ENCODE data around the gene HOXA4. TPM values are rescaled to one million over a fixed set of nuclear protein-coding genes. Genes with fewer than 3 reads are reported as not detected.

Gene HOXA4
- total and polyA plus RNA-seq, 2 of the 4 experiments (the other 2 are of a cell fraction) = 0.36 to 8.0 TPM

GRCh38 chr7:27109466-27110185 is 20.9 kb downstream of the HOXA4 start:
- Histone ChIP-seq H2AFZ (replicated peaks; ENCODE audit: low read length, poor library complexity) (peak overlapping the region; percentile 24), H3K9me3 (ENCODE audit: control insufficient read depth, insufficient read depth, low read length) (no peaks in the 10 kb centered on the region), H3K4ac (ENCODE audit: low read depth, low read length) (peak overlapping the region; percentile 92), H2BK120ac (ENCODE audit: low read depth, low read length) (peak overlapping the region; percentile 90), H4K91ac (ENCODE audit: insufficient read depth, low read depth, low read length) (peak overlapping the region; percentile 68), H3K4me2 (ENCODE audit: low read depth, low read length) (peak overlapping the region; percentile 59; the same call in 1 of the 2 replicates), H2BK15ac (ENCODE audit: low read depth, low read length) (peak overlapping the region; percentile 9; the same call in 1 of the 3 replicates), H2AK9ac (replicated peaks; ENCODE audit: low read depth, low read length, poor library complexity) (peak overlapping the region; percentile 11), H3K14ac (replicated peaks; ENCODE audit: low read depth, low read length) (peak overlapping the region; percentile 90), H3K9ac (ENCODE audit: low read depth, low read length) (peak overlapping the region; percentile 92), H3K79me1 (ENCODE audit: low read depth in 1 of 2, low read length in 2 of 2) (peaks cover 0 to 37% of the 10 kb centered on the region in 2 experiments; a peak in 2 of 4 replicates), H3K27me3 (ENCODE audit: control insufficient read depth, insufficient read depth, low read length) (no peaks in the 10 kb centered on the region), H4K8ac (ENCODE audit: low read depth in 2 of 2, low read length in 2 of 2) (peak overlapping the region; percentile 28 to 60; a peak in 2 of 4 replicates), H3K56ac (ENCODE audit: extremely low read depth, insufficient read depth, low read length) (0 out of 2 replicates have a peak overlapping the region, but pooled peaks have one; percentile 26), H3K4me3 (ENCODE audit: insufficient read depth, low read depth, low read length) (no peak overlapping the region), H3K4me1 (ENCODE audit: control insufficient read depth, insufficient read depth, low read length) (peaks cover 36% of the 10 kb centered on the region), H4K20me1 (ENCODE audit: insufficient read depth, low read length) (peaks cover 13% of the 10 kb centered on the region), H4K5ac (ENCODE audit: low read depth, low read length) (peak overlapping the region; percentile 36; the same call in 1 of the 2 replicates), H2BK20ac (ENCODE audit: low read depth, low read length) (peak overlapping the region; percentile 50; the same call in 1 of the 2 replicates), H2BK5ac (ENCODE audit: low read depth, low read length, poor library complexity, severe bottlenecking) (peak overlapping the region; percentile 95), H3K23ac (ENCODE audit: low read depth, low read length) (peak overlapping the region; percentile 98), H2AK5ac (ENCODE audit: low read depth, low read length) (peak overlapping the region; percentile 37; the same call in 1 of the 2 replicates), H3K27ac (ENCODE audit: insufficient read depth, low read length) (peak overlapping the region; percentile 98), H3K36me3 (ENCODE audit: control insufficient read depth, insufficient read depth, low read length) (peaks cover 9% of the 10 kb centered on the region; the same call in 1 of the 2 replicates), H3K18ac (ENCODE audit: low read depth, low read length) (peak overlapping the region; percentile 16; the same call in 1 of the 2 replicates), H3K9me1 (ENCODE audit: insufficient read depth, low read length) (peaks cover 13% of the 10 kb centered on the region; the same call in 1 of the 2 replicates)
- ChIA-PET POLR2A (ENCODE audit: unreplicated experiment) (interaction anchor here (0.6 kb wide), 1 partner anchor 25 kb away, joined by 4 read pairs; no protein-coding TSS in a partner anchor), CTCF (no interaction called here)
- DNase-seq (peak; percentile 25), ATAC-seq (ENCODE audit: low read depth) (no peak)
- in situ Hi-C loops (cut with MboI; ENCODE audit: low sequenced_read_pairs) (loop anchor here (10.0 kb wide), 1 partner anchor 915 kb away; no protein-coding TSS in a partner anchor), dilution Hi-C loops (cut with HindIII; ENCODE audit: low sequenced_read_pairs, unreplicated experiment) (no loop called here), intact Hi-C loops (cut with micrococcal nuclease) (no loop called here)
- BruUV-seq (replicated peaks) = no TSS peak
- TF ChIP-seq CHD1 (IDR thresholded peaks at IDR 0.05; ENCODE audit: low read depth, low read length) = no peak
- no peak for TF ChIP-seq BHLHE40 (IDR thresholded peaks at IDR 0.05; ENCODE audit: low read depth, low read length)
- TF ChIP-seq, protein P1, sequence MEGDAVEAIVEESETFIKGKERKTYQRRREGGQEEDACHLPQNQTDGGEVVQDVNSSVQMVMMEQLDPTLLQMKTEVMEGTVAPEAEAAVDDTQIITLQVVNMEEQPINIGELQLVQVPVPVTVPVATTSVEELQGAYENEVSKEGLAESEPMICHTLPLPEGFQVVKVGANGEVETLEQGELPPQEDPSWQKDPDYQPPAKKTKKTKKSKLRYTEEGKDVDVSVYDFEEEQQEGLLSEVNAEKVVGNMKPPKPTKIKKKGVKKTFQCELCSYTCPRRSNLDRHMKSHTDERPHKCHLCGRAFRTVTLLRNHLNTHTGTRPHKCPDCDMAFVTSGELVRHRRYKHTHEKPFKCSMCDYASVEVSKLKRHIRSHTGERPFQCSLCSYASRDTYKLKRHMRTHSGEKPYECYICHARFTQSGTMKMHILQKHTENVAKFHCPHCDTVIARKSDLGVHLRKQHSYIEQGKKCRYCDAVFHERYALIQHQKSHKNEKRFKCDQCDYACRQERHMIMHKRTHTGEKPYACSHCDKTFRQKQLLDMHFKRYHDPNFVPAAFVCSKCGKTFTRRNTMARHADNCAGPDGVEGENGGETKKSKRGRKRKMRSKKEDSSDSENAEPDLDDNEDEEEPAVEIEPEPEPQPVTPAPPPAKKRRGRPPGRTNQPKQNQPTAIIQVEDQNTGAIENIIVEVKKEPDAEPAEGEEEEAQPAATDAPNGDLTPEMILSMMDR (conservative IDR thresholded peaks at IDR 0.05; ENCODE audit: low read depth, low read length) = no peak
- TF ChIP-seq ELK1 (IDR thresholded peaks at IDR 0.05; ENCODE audit: borderline replicate concordance, low read depth, low read length) = no peak
- no peak for TF ChIP-seq MXI1 (IDR thresholded peaks at IDR 0.05; ENCODE audit: borderline replicate concordance, low read depth, low read length)
- no peak for TF ChIP-seq MAZ (IDR thresholded peaks at IDR 0.05; ENCODE audit: borderline replicate concordance, low read depth, low read length)
- TF ChIP-seq POLR2A (IDR thresholded peaks at IDR 0.05; ENCODE audit: low read depth, low read length) = no peak
- TF ChIP-seq CEBPB (IDR thresholded peaks at IDR 0.05; ENCODE audit: low read depth, low read length) = no peak
- TF ChIP-seq RCOR1 (IDR thresholded peaks at IDR 0.05; ENCODE audit: insufficient replicate concordance, low read length) = no peak
- no peak for TF ChIP-seq RFX5 (IDR thresholded peaks at IDR 0.05; ENCODE audit: low read depth, low read length)
- no peak for TF ChIP-seq SMC3 (IDR thresholded peaks at IDR 0.05; ENCODE audit: low read depth, low read length)
- 40% methylated on average over 2 of the region's 4 CpGs; no CpG with 5 or more reads in 1 of the 2 experiments for WGBS, 2 experiments (ENCODE audit: extremely low coverage in 2 of 2, insufficient read length in 1 of 2)

All from IMR-90 (cell line).